Panc1 (cell line): Measurements from ENCODE around the gene GRID2IP.

Experiments
- CTCF ChIP-seq: fragments of 450-650 bp; IDR thresholded peaks from 2 replicates; pipeline ENCODE4 v1.5.1; 2017; ENCODE audit warnings: mild to moderate bottlenecking
- POLR2AphosphoS5 ChIP-seq: IDR thresholded peaks from 2 replicates; pipeline ENCODE4 v1.6.1; 2012; ENCODE audit warnings: mild to moderate bottlenecking, low read depth, low read length, moderate library complexity

GRCh38 chr7:6453734-6454133 lies 97.5 kb downstream of the GRID2IP start:
- no peak for TF ChIP-seq CTCF
- TF ChIP-seq POLR2AphosphoS5: no peak
